ENCODE results near the gene AOPEP.

- no peak for TF ChIP-seq EZH2 (IDR thresholded peaks at IDR 0.05; ENCODE audit: low read length, missing control alignments)
- no peak for TF ChIP-seq CTCF (conservative IDR thresholded peaks at IDR 0.05 in 1 of 2, IDR thresholded peaks at IDR 0.05 in 1 of 2; ENCODE audit: low read depth in 1 of 2, low read length in 2 of 2)
Observed at GRCh38 chr9:94901019-94901363, 174.5 kb downstream of the AOPEP start.
